Small intestine (tissue), 7 donors: Measurements from ENCODE around the gene ZMIZ1. TPM values are rescaled to one million over a fixed set of nuclear protein-coding genes. Genes with fewer than 3 reads are reported as not detected.

Experiments
- DNase-seq, 2 donors: peaks; one replicate each; pipeline versions ENCODE4 v3.0.0 to v3.0.0-alpha.2; 2013
- FAIRE-seq: peaks from 2 replicates; lab custom pipeline; 2012; peaks lifted over from hg19 to GRCh38; lab: Jason Lieb, UNC
- H3K27ac ChIP-seq, 3 donors: one replicate each; pipeline ENCODE4 v1.5.1; 2013; ENCODE audit warnings: low read length in 2 of 3, mild to moderate bottlenecking in 2 of 3, control low read depth in 1 of 3, inconsistent platforms in 1 of 3, low read depth in 1 of 3, moderate library complexity in 1 of 3
- H3K27me3 ChIP-seq, 3 donors: one replicate each; pipeline ENCODE4 v1.6.1; 2013; ENCODE audit warnings: low read length in 3 of 3, inconsistent platforms in 1 of 3; ENCODE audit not compliant: control insufficient read depth in 3 of 3, insufficient read depth in 3 of 3
- H3K36me3 ChIP-seq, 3 donors: one replicate each; pipeline ENCODE4 v1.6.1; 2013; ENCODE audit warnings: low read length in 3 of 3, inconsistent platforms in 1 of 3, low read depth in 1 of 3, mild to moderate bottlenecking in 1 of 3, moderate library complexity in 1 of 3; ENCODE audit not compliant: control insufficient read depth in 3 of 3, insufficient read depth in 2 of 3
- H3K4me1 ChIP-seq, 3 donors: one replicate each; pipeline ENCODE4 v1.6.1; 2013; ENCODE audit warnings: low read length in 2 of 3, inconsistent platforms in 1 of 3, low read depth in 1 of 3, mild to moderate bottlenecking in 1 of 3, moderate library complexity in 1 of 3; ENCODE audit not compliant: control insufficient read depth in 3 of 3, insufficient read depth in 2 of 3
- H3K4me3 ChIP-seq, 3 donors: one replicate each; pipeline ENCODE4 v1.5.1; 2013; ENCODE audit warnings: low read length in 3 of 3, control low read depth in 1 of 3, inconsistent platforms in 1 of 3, low read depth in 1 of 3, mild to moderate bottlenecking in 1 of 3, moderate library complexity in 1 of 3
- H3K9me3 ChIP-seq, 2 donors: one replicate each; pipeline ENCODE4 v1.6.1; 2013; ENCODE audit warnings: low read depth in 1 of 2, low read length in 1 of 2; ENCODE audit not compliant: control insufficient read depth in 2 of 2, insufficient read depth in 1 of 2
- WGBS, 3 donors: extraction: QIAGEN DNeasy Blood & Tissue Kit; methylation state at CpG; one replicate each; pipeline ENCODE4 v1.1.7; 2013; 5-methylcytosine and 5-hydroxymethylcytosine counted together
- polyA plus RNA-seq, 4 donors: library from polyadenylated mRNA; stranded (reverse) in 3 of 4; unstranded in 1 of 4; fragments of 200-250 nt in 3 of 4; fragments of 120-200 nt in 1 of 4; gene quantifications; one replicate each; pipeline versions ENCODE4 v1.2.1 to v1.2.3, GENCODE V29; 2013
- donor health status: healthy with polysubstance abuse.
- donor health status: control.
- donor health status: control.
- donor health status: Bipolar disorder and iron deficiency.
- donor health status: healthy.

ZMIZ1 gene
- polyA plus RNA-seq, 4 donors, result 15.1 to 40.7 (median 19.9) TPM

DNA sequence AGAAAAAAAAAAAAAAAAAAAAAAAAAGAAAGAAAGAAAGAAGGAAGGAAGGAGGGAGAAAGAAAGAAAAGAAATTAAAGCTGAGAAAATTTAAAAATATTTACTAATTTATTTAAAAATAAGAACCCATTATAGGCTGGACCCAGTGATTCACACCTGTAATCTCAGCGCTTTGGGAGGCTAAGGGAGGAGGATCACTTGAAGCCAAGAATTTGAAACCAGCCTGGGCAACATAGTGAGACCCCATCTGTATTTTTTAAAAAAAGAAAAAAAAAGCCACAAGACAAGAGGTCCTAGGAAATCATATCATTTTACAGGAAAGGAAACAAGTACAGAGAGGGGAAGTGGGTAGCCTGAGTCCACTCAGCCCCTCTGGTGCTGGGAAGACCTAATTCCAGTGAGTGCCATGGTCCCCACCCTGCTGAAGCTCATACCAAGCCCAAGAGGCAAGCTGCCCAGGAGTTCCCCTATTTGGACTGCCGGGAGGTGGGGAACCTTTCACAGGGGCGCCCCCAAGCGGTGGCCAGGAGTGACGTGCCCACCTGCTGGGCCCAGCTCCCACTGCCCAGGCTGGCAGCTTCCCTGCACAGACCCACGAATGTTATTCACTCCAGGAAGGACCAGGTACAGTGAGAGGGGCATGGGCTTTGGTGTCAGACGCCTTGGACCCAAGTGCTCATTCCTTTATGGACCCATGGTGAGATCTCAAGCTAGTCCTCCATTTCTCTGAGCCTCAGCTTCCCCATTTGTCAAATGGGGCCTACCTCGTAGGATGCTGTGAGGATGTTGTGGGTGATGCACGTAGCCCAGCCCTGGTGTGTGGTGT, 133.6 kb downstream of the ZMIZ1 start:
- Histone ChIP-seq H3K27ac (no peak overlapping the region), H3K27me3 (no peaks in the 10 kb centered on the region), H3K4me1 (no peaks in the 10 kb centered on the region), H3K4me3 (no peak overlapping the region), H3K36me3 (peaks cover 0 to 69% (median 2%) of the 10 kb centered on the region in 3 donors), H3K9me3 (no peaks in the 10 kb centered on the region)
- WGBS, 3 donors, result 62 to 71% (median 67%) methylated on average over 9 of the region's 9 CpGs
- FAIRE-seq (no peak), DNase-seq (peak in 1 of 2 donors; percentile 38)

- DNase-seq (no peak), FAIRE-seq (no peak)
- 70 to 79% (median 70%) methylated on average over 13 of the region's 13 CpGs for WGBS, 3 donors
- Histone ChIP-seq H3K27me3 (no peaks in the 10 kb centered on the region), H3K4me3 (no peak overlapping the region), H3K27ac (no peak overlapping the region), H3K9me3 (no peaks in the 10 kb centered on the region), H3K4me1 (no peaks in the 10 kb centered on the region), H3K36me3 (peaks cover 0 to 73% (median 2%) of the 10 kb centered on the region in 3 donors)
Observed at GRCh38 chr10:79203014-79203644, 134.4 kb downstream of the ZMIZ1 start.

DNA sequence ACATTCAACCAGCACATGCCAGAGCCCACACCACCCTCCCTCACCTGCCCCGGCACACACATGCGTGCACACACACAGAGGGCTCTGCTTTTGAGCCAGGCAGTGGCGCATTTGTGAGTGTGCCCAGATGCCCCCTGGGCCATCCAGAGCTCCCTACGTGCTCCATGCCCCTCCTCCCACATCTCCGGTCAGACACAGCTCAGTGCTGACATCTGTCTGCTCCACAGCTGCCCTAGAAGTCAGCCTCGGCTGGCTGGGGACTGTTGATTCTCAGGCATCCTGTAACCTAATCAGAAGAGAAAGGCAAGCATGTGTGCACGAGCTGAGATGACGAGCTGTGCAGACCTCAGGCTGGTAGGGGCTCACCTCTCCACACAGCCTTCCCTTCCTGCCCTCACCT, 135.1 kb downstream of the ZMIZ1 start:
- DNase-seq (no peak), FAIRE-seq (no peak)
- no peaks in the 10 kb centered on the region for H3K4me1 ChIP-seq
- no peaks in the 10 kb centered on the region for H3K9me3 ChIP-seq
- H3K27ac ChIP-seq, result no peak overlapping the region
- no peak overlapping the region for H3K4me3 ChIP-seq
- peaks cover 0 to 78% (median 5%) of the 10 kb centered on the region in 3 donors for H3K36me3 ChIP-seq
- 78 to 82% (median 80%) methylated on average over 8 of the region's 8 CpGs for WGBS, 3 donors
- no peaks in the 10 kb centered on the region for H3K27me3 ChIP-seq

DNA sequence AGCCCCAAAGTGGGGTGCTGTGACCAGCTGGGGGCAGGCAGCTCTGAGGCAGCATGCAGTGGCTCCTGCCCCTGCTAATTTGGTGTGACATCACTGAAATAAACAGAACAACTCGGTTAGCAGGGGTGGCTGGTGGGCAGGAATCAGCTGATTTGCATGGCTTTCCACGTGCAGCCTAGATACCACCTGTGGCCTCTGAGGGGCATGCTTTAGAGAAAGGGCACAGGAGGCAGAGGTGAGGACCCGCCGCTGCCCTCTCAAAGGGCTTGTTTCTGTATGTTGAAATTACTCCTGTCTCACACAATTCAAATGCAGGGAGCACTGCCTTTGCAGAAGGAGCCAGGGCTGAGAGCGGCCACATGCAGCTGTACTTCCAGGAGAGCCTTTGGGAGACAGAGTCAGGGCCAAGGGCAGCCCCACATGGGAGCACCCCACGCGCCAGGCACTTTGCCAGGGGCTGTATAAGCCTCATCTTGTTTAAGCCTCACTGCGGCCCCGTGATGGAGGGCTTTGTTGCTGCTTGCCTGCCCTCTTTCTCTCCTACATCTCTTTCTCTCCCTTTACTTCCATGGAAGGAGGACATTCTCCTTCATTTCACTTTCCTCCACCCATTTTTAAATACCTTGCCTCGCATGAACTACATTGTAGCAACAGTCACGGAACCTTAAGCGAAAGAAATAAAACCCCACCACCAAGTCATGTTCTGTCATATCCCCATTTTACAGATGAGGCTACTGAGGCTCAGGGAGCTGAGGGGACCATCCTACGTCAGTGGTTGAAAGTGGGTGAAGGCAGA, 137.7 kb downstream of the ZMIZ1 start:
- WGBS, 3 donors, result 80 to 90% (median 84%) methylated on average over 13 of the region's 13 CpGs
- Histone ChIP-seq H3K4me1 (no peaks in the 10 kb centered on the region), H3K36me3 (peaks cover 4 to 91% (median 15%) of the 10 kb centered on the region in 3 donors), H3K9me3 (no peaks in the 10 kb centered on the region), H3K27ac (no peak overlapping the region), H3K27me3 (no peaks in the 10 kb centered on the region), H3K4me3 (no peak overlapping the region)
- FAIRE-seq, result no peak
- no peak for DNase-seq

- no peaks in the 10 kb centered on the region for H3K4me1 ChIP-seq
- peaks cover 8 to 92% (median 15%) of the 10 kb centered on the region in 3 donors for H3K36me3 ChIP-seq
- no peaks in the 10 kb centered on the region for H3K9me3 ChIP-seq
- WGBS, 3 donors, result 87 to 95% (median 91%) methylated on average over 4 of the region's 4 CpGs
- no peak overlapping the region for H3K27ac ChIP-seq
- no peak for FAIRE-seq
- H3K27me3 ChIP-seq, result no peaks in the 10 kb centered on the region
- DNase-seq, result no peak
- no peak overlapping the region for H3K4me3 ChIP-seq
Observed at GRCh38 chr10:79207096-79207357, 138.3 kb downstream of the ZMIZ1 start.

GRCh38 chr10:79207726-79208125, 139.0 kb downstream of the ZMIZ1 start:
- DNase-seq (no peak), FAIRE-seq (no peak)
- WGBS, 3 donors, result 87 to 90% (median 89%) methylated on average over 5 of the region's 5 CpGs
- Histone ChIP-seq H3K27me3 (no peaks in the 10 kb centered on the region), H3K27ac (no peak overlapping the region), H3K9me3 (no peaks in the 10 kb centered on the region), H3K4me3 (no peak overlapping the region), H3K36me3 (peaks cover 8 to 93% (median 15%) of the 10 kb centered on the region in 3 donors), H3K4me1 (no peaks in the 10 kb centered on the region)

DNA sequence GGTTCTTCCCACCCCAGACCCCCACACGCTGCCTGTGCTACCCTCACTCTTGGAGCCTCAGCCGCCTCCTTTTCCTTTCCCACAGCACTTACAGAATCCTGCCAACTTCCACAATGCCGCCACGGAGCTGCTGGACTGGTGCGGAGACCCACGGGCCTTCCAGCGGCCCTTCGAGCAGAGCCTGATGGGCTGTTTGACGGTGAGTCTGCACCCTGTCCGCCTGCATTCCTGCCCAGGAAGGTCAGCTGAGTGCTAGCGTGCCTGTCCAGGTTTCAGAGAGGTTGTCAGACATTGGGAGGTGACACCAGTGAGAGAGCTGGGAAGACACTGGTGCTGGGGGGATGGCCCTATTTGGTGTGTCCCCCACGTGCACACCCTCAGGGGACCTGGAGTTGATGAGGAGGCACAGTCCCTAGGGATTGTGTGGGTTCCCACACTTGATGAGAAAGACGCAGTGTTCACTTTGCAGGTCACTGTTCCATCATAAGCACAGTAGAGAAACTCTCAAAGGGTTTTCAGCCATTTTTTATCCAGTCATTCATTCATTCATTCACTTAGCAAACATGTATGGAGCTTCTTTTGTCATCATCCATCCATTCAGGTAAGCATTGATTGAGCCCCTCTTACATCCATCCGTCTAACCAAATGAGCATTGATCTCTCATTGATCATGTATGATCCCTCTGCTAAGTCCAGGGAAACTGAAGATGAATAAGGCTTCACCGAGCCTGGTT, 139.7 kb downstream of the ZMIZ1 start:
- Histone ChIP-seq H3K4me1 (no peaks in the 10 kb centered on the region), H3K9me3 (no peaks in the 10 kb centered on the region), H3K27ac (no peak overlapping the region), H3K36me3 (peaks cover 8 to 93% (median 14%) of the 10 kb centered on the region in 3 donors), H3K4me3 (no peak overlapping the region), H3K27me3 (no peaks in the 10 kb centered on the region)
- WGBS, 3 donors, result 89 to 95% (median 94%) methylated on average over 15 of the region's 15 CpGs
- FAIRE-seq, result no peak
- no peak for DNase-seq

DNA sequence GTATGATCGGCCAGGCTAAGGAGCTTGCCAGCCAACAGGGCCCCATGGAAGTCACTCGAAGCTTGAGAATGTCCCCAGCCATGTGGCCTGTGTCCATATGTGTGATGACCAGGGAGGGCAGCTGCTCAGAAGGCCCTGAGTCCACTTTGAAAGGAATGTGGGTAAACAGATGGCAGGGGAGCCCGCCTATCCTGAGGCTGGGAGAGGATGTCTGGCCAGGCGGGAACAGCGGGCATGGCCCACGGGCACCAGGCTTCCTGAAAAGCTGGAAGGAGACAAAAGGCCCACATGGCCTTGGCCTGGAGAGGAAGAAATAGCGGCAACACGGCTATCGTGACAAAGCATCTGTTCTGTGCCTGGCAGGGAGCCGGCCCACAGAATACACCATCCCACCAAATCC, 140.6 kb downstream of the ZMIZ1 start:
- H3K36me3 ChIP-seq, result peaks cover 8 to 92% (median 15%) of the 10 kb centered on the region in 3 donors
- H3K9me3 ChIP-seq, result no peaks in the 10 kb centered on the region
- FAIRE-seq (no peak), DNase-seq (no peak)
- no peaks in the 10 kb centered on the region for H3K4me1 ChIP-seq
- no peaks in the 10 kb centered on the region for H3K27me3 ChIP-seq
- no peak overlapping the region for H3K4me3 ChIP-seq
- WGBS, 3 donors, result 85 to 92% (median 90%) methylated on average over 10 of the region's 10 CpGs
- H3K27ac ChIP-seq, result no peak overlapping the region
